SK-N-MC (cell line): ENCODE measurements around the gene TTC28.

Experiments
- EZH2 ChIP-seq: fragments of 200-600 bp; sonication (generic); IDR thresholded peaks from one replicate; pipeline ENCODE4 v1.6.1; 2017; ENCODE audit warnings: antibody characterized with exemption
- FOXP2 ChIP-seq: optimal IDR thresholded peaks from 2 replicates; pipeline ENCODE3; 2011; ENCODE audit warnings: mild to moderate bottlenecking, moderate library complexity; ENCODE audit not compliant: insufficient read depth; ENCODE audit errors: extremely low read length, control extremely low read depth
- POLR2AphosphoS5 ChIP-seq: IDR thresholded peaks from 2 replicates; pipeline ENCODE4 v1.6.1; 2012; ENCODE audit warnings: mild to moderate bottlenecking, low read depth, low read length, borderline replicate concordance

DNA sequence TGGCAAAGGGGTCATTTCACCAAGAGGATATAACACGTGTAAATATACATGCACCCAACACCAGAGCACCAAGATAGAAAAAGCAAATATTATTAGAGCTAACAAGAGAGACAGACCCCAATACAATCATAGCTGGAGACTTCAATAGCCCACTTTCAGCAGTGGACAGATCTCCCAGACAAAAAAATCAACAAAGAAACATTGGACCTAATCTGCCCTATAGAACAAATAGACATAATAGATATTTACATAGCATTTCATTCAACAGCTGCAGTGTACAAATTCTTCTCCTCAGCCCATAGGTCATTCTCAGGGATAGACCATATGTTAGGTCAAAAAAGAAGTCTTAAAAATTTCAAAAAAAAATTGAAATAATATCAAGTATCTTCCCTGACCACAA, 312.8 kb downstream of the TTC28 start:
- TF ChIP-seq FOXP2 (no peak), POLR2AphosphoS5 (no peak), EZH2 (no peak)
